Cardiac muscle cell (in vitro differentiated cells and primary cell): Measurements from ENCODE around the gene KRT83. TPM values are rescaled to one million over a fixed set of nuclear protein-coding genes. Genes with fewer than 3 reads are reported as not detected.

ENCODE experiments used
- DNase-seq, 2 donors: peaks; one replicate each; pipeline versions ENCODE4 v3.0.0 to v3.0.0-alpha.2; 2010 to 2017; ENCODE audit warnings: low read depth in 1 of 2, low spot score in 1 of 2
- H3K27ac ChIP-seq: fragments of 200-600 bp; sonication (generic); 2 replicates; pipeline ENCODE4 v1.5.1; 2016
- H3K27me3 ChIP-seq: fragments of 200-600 bp; sonication (generic); 2 replicates; pipeline ENCODE4 v1.6.0; 2016; ENCODE audit warnings: control low read depth
- H3K36me3 ChIP-seq: fragments of 200-600 bp; sonication (generic); 2 replicates; pipeline ENCODE4 v1.5.1; 2016; ENCODE audit warnings: control low read depth
- H3K4me1 ChIP-seq: fragments of 200-600 bp; sonication (generic); 2 replicates; pipeline ENCODE4 v1.8.1; 2017; ENCODE audit warnings: low read depth, mild to moderate bottlenecking, mixed run types
- H3K4me3 ChIP-seq: fragments of 200-600 bp; sonication (generic); 2 replicates; pipeline ENCODE4 v1.5.1; 2016; ENCODE audit warnings: mild to moderate bottlenecking
- H3K9me3 ChIP-seq: fragments of 200-600 bp; sonication (generic); 2 replicates; pipeline ENCODE4 v1.5.1; 2017; ENCODE audit warnings: low read depth, mild to moderate bottlenecking, control low read depth
- CTCF ChIP-seq: IDR thresholded peaks from 2 replicates; pipeline ENCODE4 v1.5.1; 2012; ENCODE audit warnings: low read depth, mild to moderate bottlenecking, low read length
- polyA plus RNA-seq: library from polyadenylated mRNA; unstranded; fragments of >200 nt; fragmentation: Nextera tagmentation; extraction: Ambion mirVana; gene quantifications from 2 replicates; pipeline ENCODE4 v1.2.1, GENCODE V29; 2016
- total RNA-seq: library from RNA; depleted of rRNA; stranded (reverse); fragments of >200 nt; gene quantifications from 2 replicates; pipeline ENCODE4 v1.2.3, GENCODE V29; 2016

KRT83 gene
- total and polyA plus RNA-seq, 2 experiments from 2014 or later: not detected

- DNase-seq: peak in 1 of 2 donors; percentile 11
- no peak for TF ChIP-seq CTCF
- Histone ChIP-seq H3K9me3 (no peaks in the 10 kb centered on the region), H3K36me3 (no peaks in the 10 kb centered on the region), H3K4me3 (no peak overlapping the region), H3K27ac (no peak overlapping the region), H3K27me3 (peaks cover 58% of the 10 kb centered on the region), H3K4me1 (no peaks in the 10 kb centered on the region)
Measured at GRCh38 chr12:52279422-52280318, 41.5 kb downstream of the KRT83 start.

GRCh38 chr12:52278575-52279421 lies 42.4 kb downstream of the KRT83 start:
- Histone ChIP-seq H3K36me3 (no peaks in the 10 kb centered on the region), H3K27me3 (peaks cover 65% of the 10 kb centered on the region), H3K4me1 (no peaks in the 10 kb centered on the region), H3K9me3 (no peaks in the 10 kb centered on the region), H3K4me3 (no peak overlapping the region), H3K27ac (no peak overlapping the region)
- DNase-seq: peak; percentile 75 to 86
- TF ChIP-seq CTCF: peak; percentile 100

- Histone ChIP-seq H3K27me3 (peaks cover 75% of the 10 kb centered on the region), H3K4me3 (no peak overlapping the region), H3K9me3 (no peaks in the 10 kb centered on the region), H3K4me1 (no peaks in the 10 kb centered on the region), H3K27ac (no peak overlapping the region), H3K36me3 (no peaks in the 10 kb centered on the region)
- DNase-seq: peak in 1 of 2 donors; percentile 8
- TF ChIP-seq CTCF: no peak
Measured at GRCh38 chr12:52277486-52278245, 43.5 kb downstream of the KRT83 start.

- Histone ChIP-seq H3K27ac (no peak overlapping the region), H3K36me3 (no peaks in the 10 kb centered on the region), H3K4me3 (no peak overlapping the region), H3K4me1 (no peaks in the 10 kb centered on the region), H3K27me3 (peaks cover 88% of the 10 kb centered on the region), H3K9me3 (no peaks in the 10 kb centered on the region)
- no peak for TF ChIP-seq CTCF
- DNase-seq: no peak
Measured at GRCh38 chr12:52275686-52276085, 45.5 kb downstream of the KRT83 start.

GRCh38 chr12:52274521-52275120 lies 46.6 kb downstream of the KRT83 start, which contains the start of gene KRT86:
Gene KRT86, plus strand, starts transcription at chr12:52274645. Its CDS starts 27,272 bp downstream, at chr12:52301917.
- no peak within 1 kb of the TSS for H3K27ac ChIP-seq
- DNase-seq: no peak
- no peaks in the 10 kb centered on the region for H3K9me3 ChIP-seq
- peaks cover 87% of the 10 kb centered on the region for H3K27me3 ChIP-seq
- H3K4me1 ChIP-seq: no peaks in the 10 kb centered on the region
- no peak within 1 kb of the TSS for H3K4me3 ChIP-seq
- TF ChIP-seq CTCF: no peak
- H3K36me3 ChIP-seq: no peaks in the 10 kb centered on the region
